ENCODE results near the gene TTC17.

TTC17 gene

DNA sequence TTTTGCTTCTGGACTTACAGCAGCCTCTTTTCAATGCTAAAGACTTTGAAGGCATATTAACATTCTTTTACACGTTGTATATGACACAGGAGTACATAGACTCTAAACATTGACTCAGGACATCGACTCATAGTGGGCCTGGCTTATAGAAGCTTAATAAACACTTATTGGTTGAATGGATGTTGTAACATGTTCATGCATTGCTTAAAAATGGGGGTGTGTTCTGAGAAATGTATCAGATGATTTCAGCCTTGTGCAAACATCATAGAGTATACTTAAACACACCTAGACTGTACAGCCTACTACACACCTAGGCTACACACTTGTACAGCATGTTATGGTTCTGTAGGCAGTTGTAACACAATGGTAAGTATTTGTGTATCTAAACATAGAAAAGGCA, 17.9 kb downstream of the TTC17 start:
- WGBS, 2 donors (ENCODE audit: extremely low coverage in 2 of 2, insufficient read length in 2 of 2, insufficient replicate concordance in 1 of 2) = no CpG with 5 or more reads among the region's 2 CpGs
- no peak overlapping the region for H2BK120ac ChIP-seq (ENCODE audit: low read depth, low read length)
- DNase-seq (ENCODE audit: low spot score) = no peak
- no peak overlapping the region for H3K4ac ChIP-seq (ENCODE audit: low read length)
- no peak overlapping the region for H2BK12ac ChIP-seq (ENCODE audit: low read length)
- no peak overlapping the region for H2BK5ac ChIP-seq (ENCODE audit: low read length)
- peaks cover 1 to 66% of the 10 kb centered on the region in 2 donors for H3K36me3 ChIP-seq (replicated peaks in 1 of 2; ENCODE audit: control insufficient read depth in 2 of 2, insufficient read depth in 2 of 2, low read length in 2 of 2)
- no peak overlapping the region for H2AK5ac ChIP-seq (ENCODE audit: low read depth, low read length)
- H3K9ac ChIP-seq (ENCODE audit: low read depth, low read length, poor library complexity) = no peak overlapping the region
- H3K14ac ChIP-seq (ENCODE audit: low read length) = no peak overlapping the region
- no peak overlapping the region for H2AFZ ChIP-seq (ENCODE audit: low read length)
- no peak overlapping the region for H3K4me3 ChIP-seq (ENCODE audit: low read length in 2 of 2)
- H4K91ac ChIP-seq (ENCODE audit: low read depth, low read length, poor library complexity) = no peak overlapping the region
- no peak overlapping the region for H3K4me2 ChIP-seq (ENCODE audit: insufficient read depth, low read length, poor library complexity, severe bottlenecking)
- H3K18ac ChIP-seq (ENCODE audit: low read length) = no peak overlapping the region
- no peaks in the 10 kb centered on the region for H3K4me1 ChIP-seq (ENCODE audit: control insufficient read depth in 2 of 2, insufficient read depth in 1 of 2, low read depth in 1 of 2, low read length in 2 of 2)
- H3K9me3 ChIP-seq (replicated peaks in 1 of 2; ENCODE audit: control insufficient read depth in 2 of 2, insufficient read depth in 1 of 2, low read depth in 1 of 2, low read length in 2 of 2) = no peaks in the 10 kb centered on the region
- no peak overlapping the region for H4K8ac ChIP-seq (ENCODE audit: low read depth, low read length)
- H3K27me3 ChIP-seq (ENCODE audit: control insufficient read depth in 3 of 3, insufficient read depth in 3 of 3, low read depth in 1 of 3, low read length in 3 of 3) = no peaks in the 10 kb centered on the region
- no peak overlapping the region for H3K27ac ChIP-seq (replicated peaks; ENCODE audit: low read length)
- no peak overlapping the region for H2BK15ac ChIP-seq (ENCODE audit: low read length)
- peaks cover 1% of the 10 kb centered on the region for H3K79me1 ChIP-seq (ENCODE audit: low read depth, low read length)
- H3K23ac ChIP-seq (ENCODE audit: low read depth, low read length, poor library complexity) = no peak overlapping the region

DNA sequence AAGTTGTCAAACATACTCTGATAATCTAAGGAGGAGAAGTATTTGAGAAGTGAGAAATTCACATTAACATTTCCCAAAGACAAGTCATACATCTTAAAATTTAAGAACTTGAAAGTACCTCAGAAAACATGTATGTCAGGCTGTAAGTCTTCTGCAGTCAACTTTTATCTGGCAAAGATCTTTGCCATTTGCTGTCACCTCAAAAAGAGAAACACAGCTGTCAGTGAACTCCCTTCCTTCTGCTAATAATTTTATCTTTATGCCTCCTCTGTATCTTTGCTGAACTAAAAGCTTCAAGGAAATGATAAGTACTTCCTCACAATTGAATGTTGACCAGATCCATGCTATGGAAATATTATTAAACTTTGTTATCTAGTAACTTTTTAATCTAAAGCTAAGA, 18.7 kb downstream of the TTC17 start:
- Histone ChIP-seq H2BK120ac (ENCODE audit: low read depth, low read length) (no peak overlapping the region), H2AFZ (ENCODE audit: low read length) (no peak overlapping the region), H3K4ac (ENCODE audit: low read length) (no peak overlapping the region), H2BK15ac (ENCODE audit: low read length) (no peak overlapping the region), H4K8ac (ENCODE audit: low read depth, low read length) (no peak overlapping the region), H3K14ac (ENCODE audit: low read length) (no peak overlapping the region), H3K27me3 (ENCODE audit: control insufficient read depth in 3 of 3, insufficient read depth in 3 of 3, low read depth in 1 of 3, low read length in 3 of 3) (no peaks in the 10 kb centered on the region), H4K91ac (ENCODE audit: low read depth, low read length, poor library complexity) (no peak overlapping the region), H3K79me1 (ENCODE audit: low read depth, low read length) (no peaks in the 10 kb centered on the region), H3K4me3 (ENCODE audit: low read length in 2 of 2) (no peak overlapping the region), H3K27ac (replicated peaks; ENCODE audit: low read length) (no peak overlapping the region), H3K36me3 (replicated peaks in 1 of 2; ENCODE audit: control insufficient read depth in 2 of 2, insufficient read depth in 2 of 2, low read length in 2 of 2) (peaks cover 3 to 66% of the 10 kb centered on the region in 2 donors), H3K9ac (ENCODE audit: low read depth, low read length, poor library complexity) (no peak overlapping the region), H3K18ac (ENCODE audit: low read length) (no peak overlapping the region), H2AK5ac (ENCODE audit: low read depth, low read length) (no peak overlapping the region), H2BK12ac (ENCODE audit: low read length) (no peak overlapping the region), H2BK5ac (ENCODE audit: low read length) (no peak overlapping the region), H3K9me3 (replicated peaks in 1 of 2; ENCODE audit: control insufficient read depth in 2 of 2, insufficient read depth in 1 of 2, low read depth in 1 of 2, low read length in 2 of 2) (no peaks in the 10 kb centered on the region), H3K23ac (ENCODE audit: low read depth, low read length, poor library complexity) (no peak overlapping the region), H3K4me2 (ENCODE audit: insufficient read depth, low read length, poor library complexity, severe bottlenecking) (no peak overlapping the region), H3K4me1 (ENCODE audit: control insufficient read depth in 2 of 2, insufficient read depth in 1 of 2, low read depth in 1 of 2, low read length in 2 of 2) (no peaks in the 10 kb centered on the region)
- DNase-seq (ENCODE audit: low spot score) = no peak

DNA sequence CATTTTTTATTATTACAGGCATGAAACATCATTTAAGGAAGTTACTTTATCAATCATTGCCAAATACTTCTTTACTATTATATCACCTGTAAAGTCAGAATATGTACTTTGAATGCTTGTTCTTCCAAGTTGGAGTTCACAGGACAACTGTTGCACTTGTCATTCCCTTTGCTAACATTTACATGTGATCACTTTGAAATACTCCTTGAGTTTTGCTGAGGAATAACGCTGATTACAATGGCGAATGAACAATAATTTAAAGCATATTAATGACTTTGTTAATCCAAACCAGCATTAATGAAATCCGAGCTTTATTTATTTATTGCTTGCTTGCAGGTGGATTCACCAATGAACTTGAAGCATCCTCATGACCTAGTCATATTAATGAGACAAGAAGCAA, 20.2 kb downstream of the TTC17 start:
- Histone ChIP-seq H2BK15ac (ENCODE audit: low read length) (no peak overlapping the region), H2BK5ac (ENCODE audit: low read length) (no peak overlapping the region), H2BK120ac (ENCODE audit: low read depth, low read length) (no peak overlapping the region), H3K4me1 (ENCODE audit: control insufficient read depth in 2 of 2, insufficient read depth in 1 of 2, low read depth in 1 of 2, low read length in 2 of 2) (no peaks in the 10 kb centered on the region), H3K79me1 (ENCODE audit: low read depth, low read length) (no peaks in the 10 kb centered on the region), H3K27ac (replicated peaks; ENCODE audit: low read length) (no peak overlapping the region), H3K9ac (ENCODE audit: low read depth, low read length, poor library complexity) (no peak overlapping the region), H3K18ac (ENCODE audit: low read length) (no peak overlapping the region), H3K4me3 (ENCODE audit: low read length in 2 of 2) (no peak overlapping the region), H2AFZ (ENCODE audit: low read length) (no peak overlapping the region), H3K4ac (ENCODE audit: low read length) (no peak overlapping the region), H4K91ac (ENCODE audit: low read depth, low read length, poor library complexity) (no peak overlapping the region), H3K14ac (ENCODE audit: low read length) (no peak overlapping the region), H3K27me3 (ENCODE audit: control insufficient read depth in 3 of 3, insufficient read depth in 3 of 3, low read depth in 1 of 3, low read length in 3 of 3) (no peaks in the 10 kb centered on the region), H3K23ac (ENCODE audit: low read depth, low read length, poor library complexity) (no peak overlapping the region), H4K8ac (ENCODE audit: low read depth, low read length) (no peak overlapping the region), H2BK12ac (ENCODE audit: low read length) (no peak overlapping the region), H3K4me2 (ENCODE audit: insufficient read depth, low read length, poor library complexity, severe bottlenecking) (no peak overlapping the region), H3K9me3 (replicated peaks in 1 of 2; ENCODE audit: control insufficient read depth in 2 of 2, insufficient read depth in 1 of 2, low read depth in 1 of 2, low read length in 2 of 2) (no peaks in the 10 kb centered on the region), H2AK5ac (ENCODE audit: low read depth, low read length) (no peak overlapping the region), H3K36me3 (replicated peaks in 1 of 2; ENCODE audit: control insufficient read depth in 2 of 2, insufficient read depth in 2 of 2, low read length in 2 of 2) (peaks cover 3 to 72% of the 10 kb centered on the region in 2 donors)
- no peak for DNase-seq (ENCODE audit: low spot score)
- no CpG with 5 or more reads among the region's 3 CpGs for WGBS, 2 donors (ENCODE audit: extremely low coverage in 2 of 2, insufficient read length in 2 of 2, insufficient replicate concordance in 1 of 2)

GRCh38 chr11:43381802-43382201, 23.1 kb downstream of the TTC17 start:
- no peak overlapping the region for H3K27ac ChIP-seq (replicated peaks; ENCODE audit: low read length)
- no peak overlapping the region for H2BK120ac ChIP-seq (ENCODE audit: low read depth, low read length)
- no peak overlapping the region for H3K4ac ChIP-seq (ENCODE audit: low read length)
- WGBS, 2 donors (ENCODE audit: extremely low coverage in 2 of 2, insufficient read length in 2 of 2, insufficient replicate concordance in 1 of 2) = no CpG with 5 or more reads among the region's 2 CpGs
- H3K9me3 ChIP-seq (replicated peaks in 1 of 2; ENCODE audit: control insufficient read depth in 2 of 2, insufficient read depth in 1 of 2, low read depth in 1 of 2, low read length in 2 of 2) = no peaks in the 10 kb centered on the region
- no peaks in the 10 kb centered on the region for H3K79me1 ChIP-seq (ENCODE audit: low read depth, low read length)
- DNase-seq (ENCODE audit: low spot score) = no peak
- H3K9ac ChIP-seq (ENCODE audit: low read depth, low read length, poor library complexity) = no peak overlapping the region
- H2AK5ac ChIP-seq (ENCODE audit: low read depth, low read length) = no peak overlapping the region
- no peak overlapping the region for H4K8ac ChIP-seq (ENCODE audit: low read depth, low read length)
- H2AFZ ChIP-seq (ENCODE audit: low read length) = no peak overlapping the region
- no peak overlapping the region for H2BK12ac ChIP-seq (ENCODE audit: low read length)
- H3K36me3 ChIP-seq (replicated peaks in 1 of 2; ENCODE audit: control insufficient read depth in 2 of 2, insufficient read depth in 2 of 2, low read length in 2 of 2) = peaks cover 5 to 83% of the 10 kb centered on the region in 2 donors
- H3K14ac ChIP-seq (ENCODE audit: low read length) = no peak overlapping the region
- H4K91ac ChIP-seq (ENCODE audit: low read depth, low read length, poor library complexity) = no peak overlapping the region
- H3K4me1 ChIP-seq (ENCODE audit: control insufficient read depth in 2 of 2, insufficient read depth in 1 of 2, low read depth in 1 of 2, low read length in 2 of 2) = no peaks in the 10 kb centered on the region
- H3K4me3 ChIP-seq (ENCODE audit: low read length in 2 of 2) = no peak overlapping the region
- no peak overlapping the region for H3K23ac ChIP-seq (ENCODE audit: low read depth, low read length, poor library complexity)
- no peak overlapping the region for H2BK15ac ChIP-seq (ENCODE audit: low read length)
- no peak overlapping the region for H2BK5ac ChIP-seq (ENCODE audit: low read length)
- no peak overlapping the region for H3K4me2 ChIP-seq (ENCODE audit: insufficient read depth, low read length, poor library complexity, severe bottlenecking)
- H3K27me3 ChIP-seq (ENCODE audit: control insufficient read depth in 3 of 3, insufficient read depth in 3 of 3, low read depth in 1 of 3, low read length in 3 of 3) = no peaks in the 10 kb centered on the region
- H3K18ac ChIP-seq (ENCODE audit: low read length) = no peak overlapping the region

Measured in neuronal stem cell (in vitro differentiated cells).